ENCODE results near the gene NTN4.

GRCh38 chr12:95724767-95725166, 65.8 kb downstream of the NTN4 start:
- no peak for TF ChIP-seq EZH2phosphoT487 (IDR thresholded peaks at IDR 0.05; ENCODE audit: insufficient read depth, low read depth)
- TF ChIP-seq EZH2 (IDR thresholded peaks at IDR 0.05; ENCODE audit: insufficient read depth, poor library complexity, severe bottlenecking) = no peak
